ENCODE measurements around the gene AGBL1.

GRCh38 chr15:86894269-86894668, 814.6 kb downstream of the AGBL1 start:
- TF ChIP-seq, protein P1, sequence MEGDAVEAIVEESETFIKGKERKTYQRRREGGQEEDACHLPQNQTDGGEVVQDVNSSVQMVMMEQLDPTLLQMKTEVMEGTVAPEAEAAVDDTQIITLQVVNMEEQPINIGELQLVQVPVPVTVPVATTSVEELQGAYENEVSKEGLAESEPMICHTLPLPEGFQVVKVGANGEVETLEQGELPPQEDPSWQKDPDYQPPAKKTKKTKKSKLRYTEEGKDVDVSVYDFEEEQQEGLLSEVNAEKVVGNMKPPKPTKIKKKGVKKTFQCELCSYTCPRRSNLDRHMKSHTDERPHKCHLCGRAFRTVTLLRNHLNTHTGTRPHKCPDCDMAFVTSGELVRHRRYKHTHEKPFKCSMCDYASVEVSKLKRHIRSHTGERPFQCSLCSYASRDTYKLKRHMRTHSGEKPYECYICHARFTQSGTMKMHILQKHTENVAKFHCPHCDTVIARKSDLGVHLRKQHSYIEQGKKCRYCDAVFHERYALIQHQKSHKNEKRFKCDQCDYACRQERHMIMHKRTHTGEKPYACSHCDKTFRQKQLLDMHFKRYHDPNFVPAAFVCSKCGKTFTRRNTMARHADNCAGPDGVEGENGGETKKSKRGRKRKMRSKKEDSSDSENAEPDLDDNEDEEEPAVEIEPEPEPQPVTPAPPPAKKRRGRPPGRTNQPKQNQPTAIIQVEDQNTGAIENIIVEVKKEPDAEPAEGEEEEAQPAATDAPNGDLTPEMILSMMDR (IDR thresholded peaks at IDR 0.05; ENCODE audit: insufficient read depth, low read length) = no peak
- no peak for TF ChIP-seq GABPA (IDR thresholded peaks at IDR 0.05; ENCODE audit: low read depth)

Data from HL-60 (cell line).